GM18502 (cell line): ENCODE data around the gene ZP3.
"Not testable (repeated sequence)": the region's sequence is repeated elsewhere in the genome, so short reads cannot be mapped to it uniquely, and the experiment has no call there.

Experiments used
- ATAC-seq: cut with Tn5 transposase; IDR thresholded peaks from one replicate; pipeline ENCODE4 v1.9.1; 2021; ENCODE audit warnings: mild to moderate bottlenecking; ENCODE audit not compliant: unreplicated experiment, poor library complexity

Gene ZP3

GRCh38 chr7:76439120-76439888, 14.6 kb downstream of the ZP3 start:
- ATAC-seq = not testable (repeated sequence)

GRCh38 chr7:76440404-76440803, 15.7 kb downstream of the ZP3 start:
- ATAC-seq = not testable (repeated sequence)

GRCh38 chr7:76441792-76442191, 17.0 kb downstream of the ZP3 start:
- ATAC-seq = peak; percentile 46

DNA sequence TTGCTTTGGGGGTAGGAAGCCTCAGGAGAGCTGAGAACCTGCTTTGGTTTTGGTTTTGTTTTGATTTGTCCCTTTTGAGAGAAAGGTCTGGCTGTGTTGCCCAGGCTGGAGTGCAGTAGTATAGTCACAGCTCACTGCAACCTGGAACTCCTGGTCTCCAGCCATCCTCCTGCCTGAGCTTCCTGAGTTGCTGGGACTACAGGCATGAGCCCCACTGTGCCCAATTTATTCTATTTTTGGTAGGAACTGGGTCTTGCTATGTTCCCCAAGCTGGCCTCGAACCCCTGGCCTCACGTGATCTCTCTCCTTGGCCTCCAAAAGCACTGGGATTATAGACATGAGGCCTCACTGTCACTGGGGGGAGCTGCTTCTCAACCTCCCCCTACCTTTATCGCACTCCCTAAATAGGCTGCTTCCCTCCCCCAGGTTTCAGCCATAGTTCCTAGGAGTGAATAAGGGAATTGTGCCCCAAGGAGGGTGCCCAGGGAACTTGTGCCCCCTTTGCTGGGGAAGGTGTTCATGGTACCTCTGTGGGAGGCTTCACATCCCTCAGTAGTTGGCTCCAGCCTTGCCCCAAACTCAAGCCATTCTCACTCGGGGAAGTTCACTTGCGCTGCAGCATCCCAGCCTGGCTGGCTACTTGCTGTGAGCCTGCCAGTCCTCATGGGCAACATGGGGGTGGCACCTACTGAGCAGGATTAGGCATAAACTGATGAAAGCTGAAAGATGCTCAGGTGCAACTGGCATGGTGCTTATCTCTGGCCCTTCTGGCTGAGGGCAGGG, 18.1 kb downstream of the ZP3 start:
- not testable (repeated sequence) for ATAC-seq

DNA sequence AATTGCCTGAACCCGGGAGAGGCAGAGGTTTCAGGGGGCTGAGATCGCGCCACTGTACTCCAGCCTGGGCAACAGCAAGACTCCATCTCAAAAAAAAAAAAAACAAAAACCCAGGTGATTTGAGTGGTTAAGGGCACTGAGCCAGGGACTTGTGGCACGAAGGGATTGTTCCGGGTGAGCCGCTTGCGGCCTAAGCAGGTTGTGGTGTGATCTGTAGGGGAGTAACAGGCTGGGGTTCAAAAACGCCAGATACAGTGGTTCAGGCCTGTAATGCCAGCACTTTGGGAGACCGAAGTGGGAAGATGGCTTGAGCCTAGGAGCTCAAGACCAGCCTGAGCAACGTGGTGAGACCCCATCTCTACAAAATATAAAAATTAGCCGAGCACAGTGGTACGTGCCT, 19.1 kb downstream of the ZP3 start:
- peak; percentile 61 for ATAC-seq

DNA sequence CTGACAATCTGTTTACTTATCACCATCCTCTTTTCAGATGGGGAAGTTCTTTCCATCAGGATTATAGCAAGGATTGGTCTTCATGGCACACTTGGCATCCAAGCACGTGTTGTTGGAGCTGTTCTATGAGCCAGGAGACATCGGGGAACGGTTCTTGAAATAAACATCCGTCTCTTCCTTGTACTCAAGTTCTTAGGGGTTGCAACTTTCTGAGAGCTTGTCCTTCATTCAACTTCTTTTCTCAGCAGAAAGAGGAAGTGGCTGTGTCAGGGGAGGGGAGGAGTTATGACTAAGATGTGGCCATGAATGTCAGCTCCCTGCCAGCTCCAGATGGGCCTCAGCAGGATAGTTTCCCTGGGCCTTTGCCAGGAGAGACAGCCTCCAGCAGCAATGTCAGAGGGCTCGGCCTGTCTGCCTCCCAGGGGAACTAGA, 20.8 kb downstream of the ZP3 start:
- ATAC-seq = peak; percentile 77

DNA sequence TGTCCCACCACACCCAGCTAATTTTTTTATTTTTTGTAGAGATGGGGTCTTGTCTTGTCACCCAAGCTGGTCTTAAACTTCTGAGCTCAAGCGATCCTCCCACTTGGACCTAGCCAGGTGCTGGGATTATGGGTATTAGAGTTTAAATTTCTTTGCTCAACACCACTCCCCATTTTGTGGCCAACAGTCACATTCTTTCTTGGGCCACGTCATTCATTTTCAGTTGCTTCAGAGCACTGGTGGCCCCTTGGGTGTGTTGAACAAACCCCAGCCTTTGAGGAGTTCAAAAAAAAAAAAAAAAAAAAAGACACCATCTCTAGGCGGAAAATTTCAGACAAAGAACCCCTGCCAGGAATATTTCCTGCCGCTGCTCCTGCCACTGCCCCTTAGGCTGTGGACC, 32.3 kb downstream of the ZP3 start:
- not testable (repeated sequence) for ATAC-seq

DNA sequence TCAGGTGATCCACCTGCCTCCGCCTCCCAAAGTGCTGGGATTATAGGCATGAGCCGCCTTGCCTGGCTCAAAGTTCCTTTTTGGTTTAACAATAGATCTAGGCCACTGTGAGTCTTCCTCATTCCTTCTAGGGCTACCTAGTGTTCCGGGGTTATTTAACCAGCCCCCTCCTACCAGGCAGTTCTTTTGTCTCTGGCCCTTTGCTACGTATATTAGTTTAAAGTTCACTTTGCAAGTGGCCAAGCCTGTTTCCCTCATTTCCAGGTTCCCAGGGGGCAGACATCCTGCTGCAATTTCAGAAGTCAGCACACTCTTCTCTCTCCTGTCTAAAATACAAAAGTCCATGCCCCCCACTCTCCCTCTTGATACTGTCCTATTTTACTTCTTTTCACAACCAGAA, 33.8 kb downstream of the ZP3 start:
- ATAC-seq = not testable (repeated sequence)

GRCh38 chr7:76460767-76461166, 36.0 kb downstream of the ZP3 start:
- ATAC-seq = not testable (repeated sequence)

DNA sequence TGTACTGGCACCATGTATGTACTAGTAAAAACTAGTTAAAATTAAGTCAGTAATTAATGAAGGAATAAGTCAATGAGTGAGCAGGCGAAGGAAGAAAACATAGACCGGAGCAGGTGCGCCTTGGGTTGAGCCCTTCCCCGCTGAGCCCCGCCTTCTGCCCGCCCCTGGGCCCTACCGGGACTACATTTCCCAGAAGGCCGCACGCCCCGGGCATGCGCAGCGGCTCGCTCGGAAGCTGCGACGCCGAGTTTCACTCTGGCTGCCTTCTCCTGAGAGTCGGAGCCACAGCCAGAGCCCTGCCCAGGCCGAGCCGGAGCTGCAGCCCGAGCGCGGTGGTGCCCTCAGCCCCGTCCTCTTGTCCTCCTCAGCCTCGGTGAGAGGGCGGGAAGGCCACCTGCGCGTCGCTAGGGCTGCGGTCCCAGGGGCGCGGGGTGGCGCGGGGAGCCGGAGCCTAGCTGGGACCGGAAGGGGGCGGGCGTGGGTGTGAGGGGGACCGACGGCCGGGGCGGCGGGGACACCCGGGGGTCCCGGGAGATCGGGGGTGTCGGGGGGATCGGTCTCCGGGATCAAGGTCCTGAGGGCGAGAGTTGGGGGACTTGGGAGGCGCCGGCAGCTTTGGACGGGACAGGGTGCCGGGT, 36.8 kb downstream of the ZP3 start, which contains the start of gene DTX2:
DTX2 (plus strand) TSS at position 246 of the 638 bp plus-strand sequence. CDS start 18,801 bp downstream, outside the sequence.
- ATAC-seq = peak; percentile 98

- not testable (repeated sequence) for ATAC-seq
These were observed 37.6 kb downstream of the ZP3 start for GRCh38 chr7:76462271-76462882.

GRCh38 chr7:76464959-76465358, 40.2 kb downstream of the ZP3 start:
- ATAC-seq = not testable (repeated sequence)

DNA sequence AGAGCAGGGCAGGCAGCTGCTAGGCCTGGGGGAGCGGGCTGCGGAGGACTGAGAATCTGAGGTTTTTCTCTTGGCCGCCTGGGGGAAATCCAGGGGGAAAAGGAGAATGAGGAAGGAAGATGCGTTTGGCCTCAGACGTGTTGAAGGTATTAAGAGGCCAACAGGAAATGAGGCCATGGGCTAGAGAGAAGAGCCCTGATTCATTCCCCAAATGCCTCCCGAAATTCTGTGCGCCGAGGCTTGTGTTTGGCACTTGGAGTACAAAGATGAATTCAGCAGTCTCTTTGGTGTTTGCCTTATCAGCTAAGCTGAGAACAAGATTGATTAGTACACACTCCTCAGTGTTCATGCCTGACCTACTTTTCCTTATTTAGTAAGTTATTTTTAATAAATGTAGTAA, 41.2 kb downstream of the ZP3 start:
- not testable (repeated sequence) for ATAC-seq

- peak; percentile 55 for ATAC-seq
These were observed 43.1 kb downstream of the ZP3 start for GRCh38 chr7:76467743-76468404.

GRCh38 chr7:76471556-76472221, 46.9 kb downstream of the ZP3 start:
- ATAC-seq = not testable (repeated sequence)

GRCh38 chr7:76473097-76473496, 48.3 kb downstream of the ZP3 start:
- ATAC-seq = not testable (repeated sequence)

- not testable (repeated sequence) for ATAC-seq
These were observed 51.5 kb downstream of the ZP3 start for GRCh38 chr7:76476280-76476679.

- ATAC-seq = not testable (repeated sequence)
These were observed 52.2 kb downstream of the ZP3 start for GRCh38 chr7:76476742-76477474.

DNA sequence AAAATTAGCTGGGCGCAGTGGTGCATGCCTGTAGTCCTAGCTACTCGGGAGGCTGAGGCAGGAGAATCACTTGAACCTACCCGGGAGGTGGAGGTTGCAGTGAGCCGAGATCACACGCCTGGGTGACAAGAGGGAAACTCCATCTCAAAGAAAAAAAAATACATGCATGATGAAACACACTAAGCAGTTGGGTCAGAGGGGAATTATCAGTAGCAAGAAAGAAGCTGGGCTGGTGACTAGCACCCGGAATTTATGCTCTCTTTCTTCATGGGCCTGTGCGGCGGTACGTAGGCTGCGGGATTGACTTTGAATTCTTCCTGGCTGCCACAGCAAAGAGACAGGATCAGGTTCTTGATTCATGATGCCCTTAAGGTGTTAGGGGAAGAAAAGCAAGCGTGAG, 54.9 kb downstream of the ZP3 start:
- not testable (repeated sequence) for ATAC-seq
